Measurements from ENCODE around the gene ACAD8.
A peak's percentile ranks its signal among the peaks of the same experiment; 100 is the strongest.
"Not testable (repeated sequence)": the region's sequence is repeated elsewhere in the genome, so short reads cannot be mapped to it uniquely, and the experiment has no call there.

The ACAD8 gene

DNA sequence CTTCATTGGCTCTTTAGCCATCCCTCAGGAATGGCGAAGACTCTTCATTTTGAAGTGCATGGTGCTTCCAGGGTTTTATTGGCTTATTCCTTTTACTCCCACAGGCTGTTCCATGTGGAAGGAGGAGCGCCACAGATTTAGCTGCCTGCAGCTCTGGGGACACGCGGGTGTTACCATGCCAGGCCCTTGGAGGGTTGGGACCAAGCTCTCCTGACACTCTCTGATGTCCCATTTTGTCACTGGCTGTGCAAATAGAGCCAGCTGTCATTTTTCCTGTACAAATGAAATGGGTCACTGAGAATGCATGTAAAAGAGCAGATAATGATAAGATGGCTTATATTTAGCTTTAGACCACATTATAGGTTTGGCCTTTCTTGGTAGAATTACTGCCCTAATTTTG lies 9.5 kb upstream of the ACAD8 start:
- no peaks in the 10 kb centered on the region for H3K9me3 ChIP-seq (ENCODE audit: low read length)
- peaks cover 84% of the 10 kb centered on the region for H3K36me3 ChIP-seq (ENCODE audit: insufficient read depth, low read length)
- H3K27ac ChIP-seq (ENCODE audit: low read depth, low read length), result no peak overlapping the region
- no peaks in the 10 kb centered on the region for H3K27me3 ChIP-seq (ENCODE audit: control insufficient read depth in 1 of 2, insufficient read depth in 2 of 2, low read length in 2 of 2)
- no peaks in the 10 kb centered on the region for H3K4me1 ChIP-seq (ENCODE audit: insufficient read depth, low read length)
- no peak overlapping the region for H3K9ac ChIP-seq (ENCODE audit: low read length)
- H3K4me3 ChIP-seq (ENCODE audit: low read depth in 1 of 2, low read length in 2 of 2), result no peak overlapping the region

DNA sequence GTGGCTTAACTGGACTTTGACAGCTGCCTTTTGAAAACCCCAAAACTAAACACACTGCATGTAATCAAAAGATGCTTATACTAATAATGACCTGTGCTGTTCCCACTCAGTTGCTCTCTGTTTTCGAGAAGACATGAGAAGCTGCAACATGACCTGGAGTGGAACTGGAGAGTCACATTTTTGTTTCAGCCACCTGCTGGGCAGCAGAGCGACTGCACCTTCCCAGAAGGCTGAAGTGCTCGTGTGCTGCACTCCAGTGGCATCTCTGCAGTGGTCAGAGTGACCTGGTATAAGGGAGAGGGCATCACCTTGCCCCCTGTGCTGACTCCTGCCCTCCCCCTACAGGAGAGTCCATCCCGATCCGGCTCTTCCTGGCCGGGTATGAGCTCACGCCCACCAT lies 8.8 kb upstream of the ACAD8 start:
- Histone ChIP-seq H3K4me3 (ENCODE audit: low read depth in 1 of 2, low read length in 2 of 2) (no peak overlapping the region), H3K4me1 (ENCODE audit: insufficient read depth, low read length) (no peaks in the 10 kb centered on the region), H3K9ac (ENCODE audit: low read length) (no peak overlapping the region), H3K27ac (ENCODE audit: low read depth, low read length) (no peak overlapping the region), H3K36me3 (ENCODE audit: insufficient read depth, low read length) (peaks cover 85% of the 10 kb centered on the region), H3K9me3 (ENCODE audit: low read length) (no peaks in the 10 kb centered on the region), H3K27me3 (ENCODE audit: control insufficient read depth in 1 of 2, insufficient read depth in 2 of 2, low read length in 2 of 2) (no peaks in the 10 kb centered on the region)

DNA sequence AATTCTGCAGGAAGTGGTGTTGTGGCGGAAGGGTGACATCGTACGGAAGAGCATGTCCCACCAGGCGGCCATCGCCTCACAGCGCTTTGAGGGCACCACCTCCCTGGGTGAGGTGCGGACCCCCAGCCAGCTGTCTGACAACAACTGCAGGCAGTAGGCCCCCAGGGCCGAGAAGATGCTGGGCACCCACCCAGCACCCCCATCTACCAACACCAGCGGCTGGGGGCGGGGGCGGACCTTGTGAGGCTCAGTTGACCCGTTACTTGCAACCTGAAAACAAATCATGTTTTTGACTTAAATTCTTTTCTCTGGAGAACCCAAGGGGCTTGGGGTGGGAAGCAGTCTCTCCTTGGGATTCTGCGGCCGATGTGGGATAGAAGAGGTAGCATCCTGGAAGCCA lies 7.9 kb upstream of the ACAD8 start:
- H3K9ac ChIP-seq (ENCODE audit: low read length), result no peak overlapping the region
- no peak overlapping the region for H3K27ac ChIP-seq (ENCODE audit: low read depth, low read length)
- no peak overlapping the region for H3K4me3 ChIP-seq (ENCODE audit: low read depth in 1 of 2, low read length in 2 of 2)
- H3K9me3 ChIP-seq (ENCODE audit: low read length), result no peaks in the 10 kb centered on the region
- H3K27me3 ChIP-seq (ENCODE audit: control insufficient read depth in 1 of 2, insufficient read depth in 2 of 2, low read length in 2 of 2), result no peaks in the 10 kb centered on the region
- peaks cover 85% of the 10 kb centered on the region for H3K36me3 ChIP-seq (ENCODE audit: insufficient read depth, low read length)
- H3K4me1 ChIP-seq (ENCODE audit: insufficient read depth, low read length), result no peaks in the 10 kb centered on the region

DNA sequence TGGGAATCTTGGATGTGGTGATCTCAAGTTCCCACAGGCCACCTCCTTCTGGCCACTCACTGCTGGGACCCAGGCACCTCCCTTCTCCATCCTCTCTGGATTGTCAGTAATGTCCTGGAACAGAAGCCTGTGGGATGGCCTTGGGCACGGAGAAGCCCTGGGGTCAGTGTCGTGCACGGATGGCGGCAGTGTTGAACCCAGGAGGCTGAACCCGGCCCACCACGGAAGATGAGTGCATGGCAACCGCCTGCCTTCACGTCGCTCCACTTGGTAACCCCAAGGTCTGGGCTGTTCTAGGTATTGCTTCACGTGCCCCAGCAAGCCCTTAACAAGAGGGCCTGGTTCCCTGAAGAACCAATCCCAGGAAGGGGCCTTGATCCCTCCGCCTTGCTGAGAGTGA lies 7.3 kb upstream of the ACAD8 start:
- H3K27me3 ChIP-seq (ENCODE audit: control insufficient read depth in 1 of 2, insufficient read depth in 2 of 2, low read length in 2 of 2), result no peaks in the 10 kb centered on the region
- no peaks in the 10 kb centered on the region for H3K9me3 ChIP-seq (ENCODE audit: low read length)
- no peak overlapping the region for H3K9ac ChIP-seq (ENCODE audit: low read length)
- no peaks in the 10 kb centered on the region for H3K4me1 ChIP-seq (ENCODE audit: insufficient read depth, low read length)
- H3K36me3 ChIP-seq (ENCODE audit: insufficient read depth, low read length), result peaks cover 90% of the 10 kb centered on the region
- no peak overlapping the region for H3K4me3 ChIP-seq (ENCODE audit: low read depth in 1 of 2, low read length in 2 of 2)
- H3K27ac ChIP-seq (ENCODE audit: low read depth, low read length), result no peak overlapping the region

DNA sequence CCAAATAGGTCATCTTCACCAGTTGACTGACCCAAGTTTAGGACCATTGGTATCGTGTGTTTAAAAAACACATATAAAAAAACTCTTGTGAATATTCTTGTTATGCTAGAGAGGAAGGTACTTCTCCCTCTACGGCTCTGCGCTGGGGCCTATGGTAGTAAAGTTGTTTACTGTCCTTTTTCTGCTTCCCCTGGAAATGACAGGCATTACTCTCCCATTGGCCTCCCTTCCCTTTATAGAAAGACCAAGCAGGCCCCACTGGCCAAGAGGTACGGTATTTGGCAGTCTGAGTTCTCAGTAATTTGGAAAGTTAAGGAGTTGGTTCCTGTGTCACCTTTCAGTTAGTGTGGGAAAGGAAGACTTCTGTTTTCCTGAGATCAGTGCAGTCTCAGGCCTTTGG lies 6.7 kb upstream of the ACAD8 start:
- H3K9ac ChIP-seq (ENCODE audit: low read length), result no peak overlapping the region
- H3K4me3 ChIP-seq (ENCODE audit: low read depth in 1 of 2, low read length in 2 of 2), result no peak overlapping the region
- H3K9me3 ChIP-seq (ENCODE audit: low read length), result no peaks in the 10 kb centered on the region
- H3K4me1 ChIP-seq (ENCODE audit: insufficient read depth, low read length), result peaks cover 3% of the 10 kb centered on the region
- H3K27ac ChIP-seq (ENCODE audit: low read depth, low read length), result no peak overlapping the region
- peaks cover 90% of the 10 kb centered on the region for H3K36me3 ChIP-seq (ENCODE audit: insufficient read depth, low read length)
- no peaks in the 10 kb centered on the region for H3K27me3 ChIP-seq (ENCODE audit: control insufficient read depth in 1 of 2, insufficient read depth in 2 of 2, low read length in 2 of 2)

DNA sequence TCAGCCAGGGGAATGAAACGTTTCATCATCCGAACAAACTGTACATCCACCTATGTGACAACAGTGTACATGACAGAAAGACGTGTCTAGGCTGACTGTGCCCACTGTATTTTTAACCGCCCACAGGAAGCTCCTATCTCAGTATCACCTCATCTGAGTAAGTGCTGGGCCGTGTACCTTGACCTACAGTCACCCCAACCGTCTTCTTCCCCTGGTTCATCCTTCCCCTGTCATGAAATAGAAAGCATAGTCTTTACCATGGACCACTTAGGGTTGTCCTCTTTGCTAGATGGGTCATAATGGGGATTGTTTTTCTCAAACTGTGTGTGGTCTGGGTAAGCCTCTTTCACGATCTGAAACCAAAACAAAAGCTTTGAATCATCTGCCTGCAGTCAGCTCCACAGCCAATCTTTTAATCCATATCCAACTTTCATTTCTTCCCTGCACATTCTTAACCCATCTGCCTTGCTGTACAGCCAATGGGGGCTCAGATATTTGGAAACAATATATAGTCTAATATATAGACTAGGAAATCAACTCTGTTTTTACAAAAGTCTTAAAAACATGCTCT lies 4.4 kb upstream of the ACAD8 start:
- H3K9ac ChIP-seq (ENCODE audit: low read length), result no peak overlapping the region
- H3K27ac ChIP-seq (ENCODE audit: low read depth, low read length), result no peak overlapping the region
- peaks cover 68% of the 10 kb centered on the region for H3K36me3 ChIP-seq (ENCODE audit: insufficient read depth, low read length)
- peaks cover 10% of the 10 kb centered on the region for H3K4me1 ChIP-seq (ENCODE audit: insufficient read depth, low read length)
- no peak overlapping the region for H3K4me3 ChIP-seq (ENCODE audit: low read depth in 1 of 2, low read length in 2 of 2)
- H3K27me3 ChIP-seq (ENCODE audit: control insufficient read depth in 1 of 2, insufficient read depth in 2 of 2, low read length in 2 of 2), result no peaks in the 10 kb centered on the region
- H3K9me3 ChIP-seq (ENCODE audit: low read length), result no peaks in the 10 kb centered on the region

DNA sequence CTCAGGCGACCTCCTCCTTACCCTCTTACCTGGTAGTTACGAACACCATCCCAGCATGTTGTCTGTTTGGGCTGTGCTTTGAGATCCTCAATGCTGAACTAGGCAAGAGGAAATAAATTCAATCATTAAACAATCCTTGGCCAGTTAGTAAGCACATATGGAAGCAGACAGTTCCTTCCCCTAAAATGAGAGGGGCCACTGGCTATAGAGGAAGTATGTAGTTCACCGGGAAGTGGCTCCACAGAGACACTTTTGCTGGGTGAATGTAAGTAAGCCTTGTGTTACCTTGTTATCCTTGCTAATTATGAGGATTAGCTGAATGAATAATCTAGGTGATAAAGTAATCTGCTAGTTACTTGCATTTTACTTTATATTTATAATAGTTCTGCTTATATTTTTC lies 3.1 kb upstream of the ACAD8 start:
- Histone ChIP-seq H3K4me3 (ENCODE audit: low read depth in 1 of 2, low read length in 2 of 2) (no peak overlapping the region), H3K4me1 (ENCODE audit: insufficient read depth, low read length) (peaks cover 15% of the 10 kb centered on the region), H3K9ac (ENCODE audit: low read length) (no peak overlapping the region), H3K27ac (ENCODE audit: low read depth, low read length) (no peak overlapping the region), H3K9me3 (ENCODE audit: low read length) (no peaks in the 10 kb centered on the region), H3K36me3 (ENCODE audit: insufficient read depth, low read length) (peaks cover 57% of the 10 kb centered on the region), H3K27me3 (ENCODE audit: control insufficient read depth in 1 of 2, insufficient read depth in 2 of 2, low read length in 2 of 2) (no peaks in the 10 kb centered on the region)

DNA sequence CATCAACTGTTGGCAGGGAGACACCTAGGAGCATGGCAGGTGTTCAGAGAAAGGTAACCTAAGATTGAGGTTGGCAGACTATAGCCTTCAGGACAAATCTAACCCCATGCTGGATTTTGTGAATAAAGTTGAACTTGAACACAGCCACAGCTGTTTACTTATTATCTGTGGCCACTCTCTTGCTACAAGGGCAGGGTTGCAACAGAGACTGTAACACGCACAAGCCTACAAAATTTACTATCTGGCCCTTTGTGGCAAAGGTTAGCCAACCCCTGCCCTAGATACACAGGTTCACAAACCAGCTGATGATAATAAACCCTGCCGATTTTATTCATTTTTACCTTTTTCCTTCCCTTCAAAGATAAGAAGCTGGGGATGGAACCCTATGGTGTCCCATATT lies 2.7 kb upstream of the ACAD8 start:
- H3K9me3 ChIP-seq (ENCODE audit: low read length), result no peaks in the 10 kb centered on the region
- no peak overlapping the region for H3K9ac ChIP-seq (ENCODE audit: low read length)

DNA sequence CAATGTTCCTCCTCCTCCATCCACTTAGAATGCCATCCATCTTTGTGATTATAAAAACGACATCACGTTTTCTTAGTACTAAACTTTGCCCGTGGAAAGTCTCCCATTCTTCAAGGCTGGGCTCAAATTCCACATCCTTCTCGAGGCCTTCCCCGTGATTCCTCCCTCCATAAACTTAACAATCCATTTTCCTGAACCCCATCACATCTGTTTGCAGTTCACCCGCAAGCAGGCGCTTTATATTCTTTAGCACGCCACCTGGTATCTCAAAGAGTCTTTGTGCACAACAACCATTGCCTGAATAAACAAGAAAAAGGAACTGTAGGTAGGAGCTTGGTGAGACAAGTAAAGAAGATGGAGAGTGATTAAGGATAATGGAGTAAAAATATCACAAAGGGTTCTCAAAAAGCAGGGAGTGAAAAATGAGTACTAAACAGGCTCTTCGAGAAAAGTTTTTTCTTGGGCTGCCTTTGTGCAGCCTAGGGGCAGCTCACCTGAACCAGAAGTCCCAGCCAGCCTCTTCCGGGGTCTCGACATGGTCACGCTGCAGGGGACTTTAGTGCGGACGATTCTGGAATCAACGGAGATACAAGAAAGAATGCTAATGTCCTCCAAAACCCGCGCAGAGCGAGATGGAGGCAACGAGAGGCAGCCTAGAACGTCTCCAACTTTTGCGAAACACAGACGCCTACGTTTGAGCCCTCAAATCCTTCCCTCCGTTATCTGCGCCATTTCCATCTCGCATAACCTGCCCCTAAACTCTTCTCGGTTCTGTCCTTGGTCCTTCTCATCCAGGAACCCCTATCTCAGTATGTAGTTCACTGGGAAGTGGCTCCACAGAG lies 801 bp upstream of the ACAD8 start:
- peak overlapping the region; percentile 62 for H3K9ac ChIP-seq (ENCODE audit: low read length)
- H3K36me3 ChIP-seq (ENCODE audit: insufficient read depth, low read length), result peaks cover 42% of the 10 kb centered on the region
- H3K27ac ChIP-seq (ENCODE audit: low read depth, low read length), result peak overlapping the region; percentile 73

More for the DNA sequence above, 2.7 kb upstream of the ACAD8 start:
- no peak overlapping the region for H3K4me3 ChIP-seq (ENCODE audit: low read depth in 1 of 2, low read length in 2 of 2)
- peaks cover 53% of the 10 kb centered on the region for H3K36me3 ChIP-seq (ENCODE audit: insufficient read depth, low read length)
- peaks cover 15% of the 10 kb centered on the region for H3K4me1 ChIP-seq (ENCODE audit: insufficient read depth, low read length)
- no peaks in the 10 kb centered on the region for H3K27me3 ChIP-seq (ENCODE audit: control insufficient read depth in 1 of 2, insufficient read depth in 2 of 2, low read length in 2 of 2)
- H3K27ac ChIP-seq (ENCODE audit: low read depth, low read length), result no peak overlapping the region

DNA sequence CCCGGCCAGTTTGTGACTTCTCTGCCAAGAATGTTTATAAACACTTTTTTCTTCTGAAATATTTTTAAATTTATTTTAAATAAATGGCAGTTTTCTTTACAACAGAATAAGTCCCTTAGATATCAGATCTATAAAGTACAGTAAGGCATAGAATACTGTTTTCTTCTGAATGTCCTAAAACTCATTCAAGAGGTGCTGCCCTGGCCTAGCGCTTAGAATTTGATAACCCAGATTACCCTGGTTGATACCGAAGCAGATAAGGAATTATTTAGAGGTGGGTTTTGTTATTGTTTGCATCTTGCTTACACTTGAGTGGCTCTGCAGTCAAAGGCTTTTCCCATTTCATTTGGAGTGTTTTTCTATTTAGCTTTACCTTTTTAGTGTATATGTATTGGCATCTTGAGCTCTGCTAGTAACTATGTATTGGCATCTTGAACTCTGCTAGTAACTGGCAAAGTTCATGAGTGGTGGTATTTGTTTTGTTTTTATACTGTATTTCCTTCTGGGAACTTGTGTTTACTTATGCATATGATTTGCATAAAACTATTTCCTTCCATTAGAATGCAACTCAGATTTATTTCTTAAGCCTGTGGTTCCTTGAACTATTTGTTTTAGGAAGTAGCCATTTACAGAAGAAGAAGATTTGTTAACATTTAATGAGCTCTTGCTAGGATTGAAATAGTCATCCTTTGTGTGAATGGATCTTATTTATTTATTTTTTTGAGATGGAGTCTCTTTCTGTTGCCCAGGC lies 1.2 kb downstream of the ACAD8 start:
- Histone ChIP-seq H3K9ac (ENCODE audit: low read length) (no peak overlapping the region), H3K27ac (ENCODE audit: low read depth, low read length) (no peak overlapping the region), H3K27me3 (ENCODE audit: control insufficient read depth in 1 of 2, insufficient read depth in 2 of 2, low read length in 2 of 2) (no peaks in the 10 kb centered on the region), H3K36me3 (ENCODE audit: insufficient read depth, low read length) (peaks cover 41% of the 10 kb centered on the region), H3K4me1 (ENCODE audit: insufficient read depth, low read length) (peaks cover 15% of the 10 kb centered on the region), H3K9me3 (ENCODE audit: low read length) (no peaks in the 10 kb centered on the region), H3K4me3 (ENCODE audit: low read depth in 1 of 2, low read length in 2 of 2) (peak overlapping the region in 1 of 2 donors; percentile 16)

More for the DNA sequence above, 801 bp upstream of the ACAD8 start:
- no peaks in the 10 kb centered on the region for H3K9me3 ChIP-seq (ENCODE audit: low read length)
- peaks cover 15% of the 10 kb centered on the region for H3K4me1 ChIP-seq (ENCODE audit: insufficient read depth, low read length)
- H3K27me3 ChIP-seq (ENCODE audit: control insufficient read depth in 1 of 2, insufficient read depth in 2 of 2, low read length in 2 of 2), result no peaks in the 10 kb centered on the region
- peak overlapping the region; percentile 83 to 99 for H3K4me3 ChIP-seq (ENCODE audit: low read depth in 1 of 2, low read length in 2 of 2)

DNA sequence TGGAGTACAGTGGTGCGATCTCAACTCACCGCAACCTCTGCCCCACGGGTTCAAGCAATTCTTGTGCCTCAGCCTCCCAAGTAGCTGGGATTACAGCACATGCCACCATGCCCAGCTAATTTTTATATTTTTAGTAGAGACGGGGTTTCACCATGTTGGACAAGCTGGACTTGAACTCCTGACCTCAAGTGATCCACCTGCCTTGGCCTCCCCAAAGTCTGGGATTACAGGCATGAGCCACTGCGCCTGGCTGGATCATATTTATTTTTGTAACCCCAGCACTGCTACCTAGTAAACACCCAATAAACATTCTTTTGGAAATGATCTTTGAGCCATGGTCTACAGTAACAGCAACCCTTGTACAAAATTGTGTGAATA lies 1.8 kb downstream of the ACAD8 start:
- H3K27ac ChIP-seq (ENCODE audit: low read depth, low read length); H3K4me3 ChIP-seq (ENCODE audit: low read depth in 1 of 2, low read length in 2 of 2); H3K27me3 ChIP-seq (ENCODE audit: control insufficient read depth in 1 of 2, insufficient read depth in 2 of 2, low read length in 2 of 2); H3K9ac ChIP-seq (ENCODE audit: low read length); H3K9me3 ChIP-seq (ENCODE audit: low read length): not testable (repeated sequence)
- H3K36me3 ChIP-seq (ENCODE audit: insufficient read depth, low read length), result peaks cover 41% of the 10 kb centered on the region
- H3K4me1 ChIP-seq (ENCODE audit: insufficient read depth, low read length), result peaks cover 15% of the 10 kb centered on the region

All from muscle layer of colon (tissue), 2 donors.